ENCODE data around the gene HEPN1.
A peak's percentile ranks its signal among the peaks of the same experiment; 100 is the strongest.

Gene HEPN1

DNA sequence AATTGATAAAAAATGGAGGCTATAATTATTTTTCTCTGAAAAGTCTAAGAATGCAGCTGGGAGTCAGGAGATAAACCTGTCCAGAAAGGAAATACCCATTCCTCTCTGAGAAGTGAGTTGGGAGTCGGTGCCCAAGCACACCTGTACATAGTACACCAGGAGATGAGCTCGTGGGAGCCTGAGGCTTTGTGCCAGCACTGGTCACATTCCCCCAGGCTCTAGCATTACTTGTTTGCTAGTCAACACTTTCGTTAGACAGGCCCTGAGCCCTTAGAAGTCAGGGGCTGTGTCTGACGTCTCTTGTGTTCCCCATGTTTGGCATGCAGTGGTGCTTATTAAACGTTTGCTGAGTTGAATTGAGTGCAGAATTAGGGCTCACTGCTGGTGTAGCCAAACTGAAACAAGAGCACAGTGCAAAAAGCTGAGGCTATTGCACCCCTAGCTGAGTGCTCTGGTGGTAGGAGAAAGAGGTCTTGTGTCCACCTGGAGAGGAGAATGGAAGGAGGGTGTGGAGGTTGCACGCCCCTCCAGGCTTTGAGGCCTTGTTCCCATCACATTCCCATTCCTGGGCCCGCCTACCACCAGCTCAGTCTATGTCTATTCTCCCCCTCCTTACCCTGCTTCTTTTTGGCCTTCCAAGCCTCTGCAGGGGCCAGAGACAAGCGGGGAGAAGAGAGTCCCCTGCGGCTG is 28.2 kb upstream of the HEPN1 start:
- Mint-ChIP-seq H3K9me3 (no peaks in the 10 kb centered on the region), H3K27me3 (peaks cover 22% of the 10 kb centered on the region), H3K4me1 (no peaks in the 10 kb centered on the region), H3K36me3 (no peaks in the 10 kb centered on the region), H3K4me3 (no peak overlapping the region), H3K27ac (no peak overlapping the region)
- DNase-seq (ENCODE audit: low spot score in 2 of 2) (peak in 1 of 2 donors; percentile 7), ATAC-seq (ENCODE audit: low read depth) (no peak)

DNA sequence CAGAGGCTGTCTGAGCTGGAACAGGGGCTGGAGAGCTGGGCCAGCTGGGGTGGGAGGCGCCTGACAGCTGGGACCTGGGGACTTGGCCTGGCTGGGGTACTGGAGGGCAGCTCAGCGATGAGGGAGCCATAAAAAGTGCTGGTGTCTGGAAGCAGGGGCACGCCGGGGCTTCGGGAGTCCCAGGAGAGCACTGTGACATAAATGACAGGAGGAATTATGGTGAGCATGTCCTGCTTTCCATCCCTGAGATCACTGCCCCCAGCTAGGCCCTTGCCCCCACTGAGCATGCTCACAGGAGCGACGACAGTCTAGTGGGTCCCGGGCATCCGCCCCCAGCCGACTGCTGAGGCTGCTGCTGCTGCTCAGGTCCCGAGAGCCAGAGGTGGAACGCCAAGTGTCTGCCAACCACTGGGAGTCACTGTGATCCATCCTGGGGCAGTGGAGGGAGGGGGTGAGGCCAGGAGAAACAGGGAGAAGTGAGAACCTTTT is 27.6 kb upstream of the HEPN1 start:
- DNase-seq (ENCODE audit: low spot score in 2 of 2) (peak in 1 of 2 donors; percentile 6), ATAC-seq (ENCODE audit: low read depth) (no peak)
- Mint-ChIP-seq H3K4me1 (no peaks in the 10 kb centered on the region), H3K27ac (no peak overlapping the region), H3K4me3 (no peak overlapping the region), H3K27me3 (peaks cover 24% of the 10 kb centered on the region), H3K36me3 (no peaks in the 10 kb centered on the region), H3K9me3 (no peaks in the 10 kb centered on the region)

DNA sequence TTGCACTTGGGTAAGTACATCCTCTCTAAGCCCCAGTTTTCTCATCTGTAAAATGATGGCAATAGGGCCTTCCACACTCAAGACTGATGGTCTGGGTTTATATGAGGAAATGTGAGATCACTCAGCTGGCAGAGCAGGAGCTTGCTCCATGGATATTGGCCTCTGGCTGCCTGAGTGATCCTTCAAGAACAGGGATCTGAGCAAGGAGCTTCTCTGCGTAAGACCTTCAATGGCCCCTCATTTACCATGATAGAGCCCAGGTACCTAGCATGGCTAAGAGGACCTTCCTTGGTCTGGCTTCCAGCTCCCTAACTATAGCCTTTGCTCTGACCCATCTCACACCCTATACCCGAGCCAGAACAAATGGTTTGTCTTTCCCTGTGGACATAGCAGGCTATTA is 26.9 kb upstream of the HEPN1 start:
- peaks cover 19% of the 10 kb centered on the region for H3K27me3 Mint-ChIP-seq
- H3K36me3 Mint-ChIP-seq = no peaks in the 10 kb centered on the region
- H3K4me3 Mint-ChIP-seq = no peak overlapping the region
- H3K27ac Mint-ChIP-seq = no peak overlapping the region
- ATAC-seq (ENCODE audit: low read depth) (no peak), DNase-seq (ENCODE audit: low spot score in 2 of 2) (peak in 1 of 2 donors; percentile 2)
- no peaks in the 10 kb centered on the region for H3K9me3 Mint-ChIP-seq
- H3K4me1 Mint-ChIP-seq = no peaks in the 10 kb centered on the region

DNA sequence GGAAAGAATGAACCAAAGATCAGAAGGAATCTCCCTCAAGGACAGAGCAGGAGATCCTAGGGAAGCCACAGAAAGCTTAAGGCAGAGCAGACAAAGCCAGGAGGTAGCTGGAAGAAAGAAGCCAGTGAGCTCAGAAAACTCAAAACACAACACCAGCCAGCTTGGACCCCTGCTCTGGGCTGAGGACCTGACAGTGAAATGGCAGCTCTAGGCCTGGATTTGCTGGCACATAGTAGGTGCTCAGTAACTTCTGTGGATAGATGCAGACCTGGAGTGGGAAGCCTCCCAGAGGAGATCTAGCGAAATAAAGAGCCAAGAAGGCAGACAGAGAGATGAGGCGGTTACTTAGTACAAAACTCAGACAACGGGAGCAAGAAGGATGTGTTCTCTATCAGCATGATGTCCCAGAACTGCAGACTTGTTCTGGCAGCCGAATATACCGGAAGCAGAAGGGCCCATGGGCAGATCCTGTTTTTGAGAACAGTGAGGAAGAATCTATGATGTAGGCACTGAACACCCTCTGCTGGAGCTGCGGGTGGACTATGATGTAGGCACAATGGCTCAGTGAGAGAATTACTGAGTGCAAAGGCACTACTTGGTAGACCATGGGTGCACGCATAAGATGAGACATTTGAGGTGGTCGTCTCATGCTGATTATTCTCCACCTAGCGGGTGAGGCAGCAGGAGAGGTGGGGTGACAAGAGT is 26.1 kb upstream of the HEPN1 start:
- ATAC-seq (ENCODE audit: low read depth) (no peak), DNase-seq (ENCODE audit: low spot score in 2 of 2) (peak in 1 of 2 donors; percentile 6)
- H3K4me3 Mint-ChIP-seq = no peak overlapping the region
- peaks cover 23% of the 10 kb centered on the region for H3K27me3 Mint-ChIP-seq
- no peaks in the 10 kb centered on the region for H3K36me3 Mint-ChIP-seq
- H3K9me3 Mint-ChIP-seq = no peaks in the 10 kb centered on the region
- H3K27ac Mint-ChIP-seq = no peak overlapping the region
- H3K4me1 Mint-ChIP-seq = peaks cover 3% of the 10 kb centered on the region

DNA sequence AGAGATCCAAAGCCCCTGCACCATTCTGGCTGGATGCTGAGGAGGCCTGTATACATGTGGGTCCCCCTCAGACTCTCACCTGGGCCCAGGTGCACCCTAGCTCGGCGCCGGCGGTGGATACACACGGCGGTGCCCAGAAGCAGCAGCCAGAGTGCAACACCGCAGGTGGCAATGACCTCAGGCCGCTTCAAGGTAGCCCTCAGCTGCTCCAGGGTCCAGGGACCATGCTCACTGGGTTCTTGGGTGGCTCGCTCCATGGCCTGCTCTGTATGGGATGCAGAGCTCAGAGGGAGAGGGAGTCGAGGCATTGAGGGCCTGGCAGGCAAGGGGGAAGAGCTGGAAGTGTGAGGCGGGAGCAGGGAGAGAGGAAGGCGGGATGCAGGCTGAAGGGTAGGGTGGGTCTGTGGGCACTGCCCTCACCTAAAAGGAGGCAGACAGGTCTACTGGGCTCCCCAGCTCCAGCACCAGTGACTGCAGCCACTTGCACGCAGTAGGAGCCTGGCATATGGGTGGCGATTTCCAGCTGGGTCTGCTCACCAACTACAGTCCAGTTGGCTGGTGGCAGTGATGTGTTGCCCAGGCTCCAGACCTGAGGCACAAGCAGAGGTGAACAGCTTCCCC is 25.2 kb upstream of the HEPN1 start:
- DNase-seq (ENCODE audit: low spot score in 2 of 2) (no peak), ATAC-seq (ENCODE audit: low read depth) (no peak)
- H3K27ac Mint-ChIP-seq = no peak overlapping the region
- no peaks in the 10 kb centered on the region for H3K36me3 Mint-ChIP-seq
- no peak overlapping the region for H3K4me3 Mint-ChIP-seq
- no peaks in the 10 kb centered on the region for H3K9me3 Mint-ChIP-seq
- peaks cover 19% of the 10 kb centered on the region for H3K27me3 Mint-ChIP-seq
- H3K4me1 Mint-ChIP-seq = peaks cover 3% of the 10 kb centered on the region

DNA sequence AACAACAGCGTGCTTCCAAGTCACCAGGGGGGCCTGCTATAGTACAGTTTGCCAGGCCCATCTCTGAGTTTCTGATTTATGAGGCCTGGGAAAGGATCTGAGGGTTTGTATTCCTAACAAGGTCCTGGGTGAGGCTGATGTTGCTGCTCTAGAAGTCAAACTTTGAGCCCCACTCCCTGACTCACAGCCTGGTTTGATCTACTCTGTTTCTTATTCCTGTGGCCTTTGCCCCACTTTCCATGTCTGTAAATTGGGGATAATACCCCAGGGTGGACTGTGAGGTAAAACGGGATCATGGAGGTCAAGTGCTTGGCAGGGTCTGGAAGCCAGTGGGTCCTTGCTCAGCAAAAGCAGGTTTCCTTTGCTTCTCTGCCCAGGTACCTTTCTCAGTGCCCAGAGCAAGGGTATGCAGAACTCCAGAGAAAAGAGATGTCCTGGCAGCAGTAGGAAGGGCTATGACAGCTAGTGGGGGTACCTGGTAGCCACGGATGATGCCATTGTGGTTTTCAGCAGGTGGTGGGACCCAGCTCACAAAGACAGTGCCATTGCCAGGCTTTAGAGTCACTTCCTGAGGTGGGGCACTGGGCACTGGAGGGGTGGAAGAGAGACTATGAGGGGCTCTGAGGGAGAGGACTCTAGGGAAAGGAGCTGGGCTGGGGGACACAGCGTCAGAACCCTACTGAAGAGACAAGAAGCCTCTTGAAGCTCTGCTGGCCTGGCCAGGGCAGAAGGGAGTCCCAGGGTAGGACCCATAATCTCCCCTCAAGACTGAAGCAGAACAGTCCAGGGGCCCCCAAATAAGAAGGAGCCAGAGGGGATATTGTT is 24.2 kb upstream of the HEPN1 start:
- H3K27ac Mint-ChIP-seq = no peak overlapping the region
- no peaks in the 10 kb centered on the region for H3K36me3 Mint-ChIP-seq
- H3K4me1 Mint-ChIP-seq = peaks cover 3% of the 10 kb centered on the region
- H3K27me3 Mint-ChIP-seq = peaks cover 22% of the 10 kb centered on the region
- no peak for DNase-seq (ENCODE audit: low spot score in 2 of 2)
- H3K4me3 Mint-ChIP-seq = no peak overlapping the region
- no peak for ATAC-seq (ENCODE audit: low read depth)
- no peaks in the 10 kb centered on the region for H3K9me3 Mint-ChIP-seq

DNA sequence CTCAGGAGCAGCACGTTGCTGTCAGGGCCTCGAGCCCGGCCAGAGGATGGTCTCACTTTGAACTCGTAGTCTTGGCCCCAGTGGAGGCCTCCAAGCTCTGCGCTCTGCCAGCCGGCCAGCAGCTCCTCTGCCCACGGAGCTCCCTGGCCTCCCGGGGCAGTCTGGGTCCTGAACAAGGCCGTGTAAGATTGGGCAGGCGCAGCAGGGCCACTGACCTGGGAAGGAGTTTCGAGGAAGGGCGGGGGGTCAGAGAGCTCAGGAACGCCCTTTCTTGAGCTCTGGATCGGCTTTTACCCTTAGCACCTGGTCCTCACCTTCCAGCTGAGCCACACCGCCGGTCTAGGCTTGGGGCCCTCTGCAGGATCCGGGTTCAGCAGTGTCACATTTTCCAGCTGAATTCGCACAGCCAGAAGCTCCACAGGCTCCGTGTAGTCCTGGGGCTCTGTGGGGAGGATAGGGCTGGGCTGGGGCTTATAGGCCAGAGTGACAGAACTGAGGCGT is 23.5 kb upstream of the HEPN1 start:
- Mint-ChIP-seq H3K9me3 (no peaks in the 10 kb centered on the region), H3K36me3 (no peaks in the 10 kb centered on the region), H3K4me1 (peaks cover 3% of the 10 kb centered on the region), H3K27me3 (peaks cover 22% of the 10 kb centered on the region), H3K27ac (no peak overlapping the region), H3K4me3 (no peak overlapping the region)
- no peak for ATAC-seq (ENCODE audit: low read depth)
- no peak for DNase-seq (ENCODE audit: low spot score in 2 of 2)

DNA sequence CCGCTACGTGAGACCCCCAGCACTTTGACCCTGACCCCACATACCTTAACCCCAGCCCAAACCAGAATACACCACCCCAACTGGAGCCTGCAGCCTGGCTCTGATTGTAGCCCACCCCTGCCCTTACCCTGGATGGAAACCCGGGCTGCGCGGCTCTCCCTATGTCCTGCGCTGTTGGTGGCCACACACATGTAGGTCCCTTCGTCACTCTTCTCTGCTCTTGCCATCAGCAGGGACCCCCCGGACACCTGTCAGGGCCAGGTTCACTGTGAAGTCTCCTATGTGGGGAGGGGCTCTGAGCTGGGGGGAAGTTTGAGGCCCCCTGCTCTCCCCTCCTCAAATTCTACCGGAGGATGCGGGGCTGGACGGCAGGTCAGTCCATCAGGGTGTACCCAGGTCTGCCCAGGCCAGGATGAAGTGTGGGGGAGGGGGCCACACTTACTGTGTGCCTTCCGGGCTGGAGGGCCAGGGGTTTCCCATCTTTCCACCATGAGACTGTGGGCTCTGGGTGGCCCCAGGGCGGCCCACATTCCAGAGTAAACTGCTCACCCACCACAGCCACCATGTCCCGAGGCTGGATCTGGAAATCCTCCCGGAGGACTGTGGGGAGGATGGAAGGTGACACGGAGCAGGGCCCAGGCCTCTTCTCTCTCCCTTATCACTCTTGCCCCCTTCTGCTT is 22.8 kb upstream of the HEPN1 start:
- ATAC-seq (ENCODE audit: low read depth) = no peak
- Mint-ChIP-seq H3K36me3 (no peaks in the 10 kb centered on the region), H3K9me3 (no peaks in the 10 kb centered on the region), H3K4me3 (no peak overlapping the region), H3K27ac (no peak overlapping the region), H3K4me1 (peaks cover 3% of the 10 kb centered on the region), H3K27me3 (peaks cover 22% of the 10 kb centered on the region)
- DNase-seq (ENCODE audit: low spot score in 2 of 2) = no peak

DNA sequence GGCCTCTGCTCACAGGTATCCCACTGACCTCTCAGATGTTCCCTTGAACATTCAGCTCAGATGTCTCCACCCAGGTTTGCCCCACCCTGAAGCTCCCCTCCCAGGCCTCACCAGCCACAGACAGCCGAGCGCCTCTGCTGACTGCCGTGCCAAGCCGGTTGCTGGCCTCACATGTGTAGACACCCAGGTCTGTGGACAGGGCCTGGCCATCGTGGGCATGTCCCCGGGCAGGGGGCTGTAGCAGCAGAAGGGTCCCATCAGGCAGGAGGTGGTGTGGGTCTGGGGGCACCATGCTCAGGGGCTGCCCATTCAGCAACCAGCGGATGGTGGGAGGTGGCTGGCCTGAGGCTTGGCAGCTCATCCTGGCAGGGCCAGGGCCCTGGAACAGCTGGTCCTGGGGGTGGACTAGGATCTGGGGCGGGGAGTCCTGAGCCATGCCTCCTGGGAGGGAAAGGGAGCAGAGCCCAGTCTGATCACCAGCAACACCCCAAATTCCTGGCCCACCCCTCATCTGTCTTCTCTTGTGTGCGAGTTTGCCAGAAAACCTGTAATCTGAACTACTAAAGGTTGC is 22.1 kb upstream of the HEPN1 start:
- Mint-ChIP-seq H3K36me3 (no peaks in the 10 kb centered on the region), H3K9me3 (no peaks in the 10 kb centered on the region), H3K4me1 (peaks cover 3% of the 10 kb centered on the region), H3K27me3 (peaks cover 22% of the 10 kb centered on the region), H3K27ac (no peak overlapping the region), H3K4me3 (no peak overlapping the region)
- ATAC-seq (ENCODE audit: low read depth) (no peak), DNase-seq (ENCODE audit: low spot score in 2 of 2) (peak in 1 of 2 donors; percentile 4)

DNA sequence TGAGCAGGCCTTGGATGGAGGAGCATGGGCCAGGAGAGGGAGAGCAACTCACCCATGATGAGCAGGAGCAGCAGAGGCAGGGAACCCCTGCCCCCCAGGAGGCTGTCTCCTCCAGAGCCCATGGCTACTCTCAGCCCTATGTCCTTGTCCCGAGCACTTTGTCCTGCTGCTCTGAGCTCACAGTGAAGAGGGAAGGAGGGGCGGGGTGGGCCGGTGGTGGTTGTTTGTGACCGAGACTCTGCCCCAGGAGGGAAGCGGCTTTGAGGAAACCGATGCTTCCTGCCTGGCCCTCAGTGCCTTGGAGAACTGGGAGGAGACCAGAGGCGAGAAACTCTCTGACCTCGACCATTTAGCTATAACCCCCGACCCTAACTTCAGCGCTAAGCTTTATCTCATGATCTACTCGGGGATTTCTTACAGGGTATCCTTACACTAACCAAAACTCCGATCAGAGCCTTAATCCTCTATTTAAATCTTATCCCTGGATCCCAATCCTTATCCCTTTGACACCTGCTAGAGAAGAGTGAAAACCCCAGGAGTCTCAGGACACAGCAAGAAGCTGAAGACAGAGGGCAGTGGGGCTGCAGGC is 21.3 kb upstream of the HEPN1 start, which contains the start of gene ROBO4:
ROBO4 (minus strand) TSS at position 192 of the 589 bp plus-strand sequence; CDS start at position 122, 70 bp downstream.
- H3K4me3 Mint-ChIP-seq = no peak within 1 kb of the TSS
- peaks cover 18% of the 10 kb centered on the region for H3K27me3 Mint-ChIP-seq
- peak in 1 of 2 donors; percentile 3 for DNase-seq (ENCODE audit: low spot score in 2 of 2)
- H3K4me1 Mint-ChIP-seq = peaks cover 3% of the 10 kb centered on the region
- no peaks in the 10 kb centered on the region for H3K36me3 Mint-ChIP-seq
- H3K9me3 Mint-ChIP-seq = no peaks in the 10 kb centered on the region
- ATAC-seq (ENCODE audit: low read depth) = no peak
- no peak within 1 kb of the TSS for H3K27ac Mint-ChIP-seq

DNA sequence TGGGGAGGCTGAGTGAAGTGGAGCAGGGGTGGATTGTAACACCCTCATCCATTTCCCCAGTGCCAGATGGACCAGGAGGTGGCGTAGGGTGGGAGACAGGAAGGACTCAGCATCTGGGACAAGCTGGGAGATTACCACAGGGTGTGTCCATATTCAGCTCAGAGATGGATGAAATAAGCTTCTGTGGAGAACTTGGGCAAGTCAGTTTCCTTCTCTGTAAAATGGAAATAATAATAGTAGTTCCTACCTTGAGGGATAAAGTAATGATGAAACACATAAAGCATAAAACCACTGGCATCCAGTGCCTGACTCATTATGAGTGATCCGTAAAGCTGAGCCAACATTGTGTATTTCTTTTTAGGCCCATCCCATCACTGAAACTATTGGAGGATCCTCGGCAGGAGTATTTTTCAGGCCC is 20.8 kb upstream of the HEPN1 start:
- no peaks in the 10 kb centered on the region for H3K9me3 Mint-ChIP-seq
- DNase-seq (ENCODE audit: low spot score in 2 of 2) = no peak
- H3K27me3 Mint-ChIP-seq = peaks cover 19% of the 10 kb centered on the region
- no peak overlapping the region for H3K4me3 Mint-ChIP-seq
- ATAC-seq (ENCODE audit: low read depth) = no peak
- H3K4me1 Mint-ChIP-seq = peaks cover 3% of the 10 kb centered on the region
- no peak overlapping the region for H3K27ac Mint-ChIP-seq
- no peaks in the 10 kb centered on the region for H3K36me3 Mint-ChIP-seq

DNA sequence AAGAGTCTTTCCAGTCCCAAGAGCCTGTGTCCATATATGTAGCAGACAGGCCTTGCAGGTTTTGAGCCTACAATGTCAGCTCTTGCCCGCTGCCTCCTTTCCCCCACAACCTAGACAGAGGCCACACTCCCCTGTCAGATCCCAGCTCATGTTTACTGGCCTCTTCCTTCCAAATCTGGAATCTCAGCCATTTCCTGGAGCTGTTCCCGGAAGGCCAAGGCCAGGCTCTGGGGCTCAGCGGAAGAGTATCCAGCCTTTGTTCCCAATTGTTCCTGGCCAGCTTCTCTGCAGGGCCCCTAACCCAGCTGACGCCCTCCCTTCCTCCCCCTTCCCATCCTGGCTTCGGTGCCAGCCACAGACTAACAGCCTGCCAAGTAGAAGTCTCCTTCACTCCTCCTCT is 20.3 kb upstream of the HEPN1 start:
- Mint-ChIP-seq H3K36me3 (no peaks in the 10 kb centered on the region), H3K27ac (no peak overlapping the region), H3K4me3 (no peak overlapping the region), H3K27me3 (peaks cover 18% of the 10 kb centered on the region), H3K4me1 (peaks cover 3% of the 10 kb centered on the region), H3K9me3 (no peaks in the 10 kb centered on the region)
- ATAC-seq (ENCODE audit: low read depth) = no peak
- peak in 1 of 2 donors; percentile 5 for DNase-seq (ENCODE audit: low spot score in 2 of 2)
